Fibroblast of lung (primary cell): Measurements from ENCODE around the gene CHRNA1.

ENCODE experiments used
- EZH2 ChIP-seq: IDR thresholded peaks from 2 replicates; pipeline ENCODE4 v1.5.1; 2012; ENCODE audit warnings: low read length, control low read depth, mild to moderate bottlenecking; ENCODE audit errors: missing control alignments
- TF ChIP-seq, protein P1 (sequence below), 2 donors: IDR thresholded peaks in 1 of 2; conservative IDR thresholded peaks in 1 of 2; 1 replicate in 1 of 2; 2 replicates in 1 of 2; pipeline ENCODE4 v1.5.1; 2011 to 2012; ENCODE audit warnings: low read length in 2 of 2, control low read depth in 1 of 2, inconsistent platforms in 1 of 2, low read depth in 1 of 2, mild to moderate bottlenecking in 1 of 2

GRCh38 chr2:174711206-174711605 lies 53.1 kb downstream of the CHRNA1 start:
- TF ChIP-seq, protein P1, sequence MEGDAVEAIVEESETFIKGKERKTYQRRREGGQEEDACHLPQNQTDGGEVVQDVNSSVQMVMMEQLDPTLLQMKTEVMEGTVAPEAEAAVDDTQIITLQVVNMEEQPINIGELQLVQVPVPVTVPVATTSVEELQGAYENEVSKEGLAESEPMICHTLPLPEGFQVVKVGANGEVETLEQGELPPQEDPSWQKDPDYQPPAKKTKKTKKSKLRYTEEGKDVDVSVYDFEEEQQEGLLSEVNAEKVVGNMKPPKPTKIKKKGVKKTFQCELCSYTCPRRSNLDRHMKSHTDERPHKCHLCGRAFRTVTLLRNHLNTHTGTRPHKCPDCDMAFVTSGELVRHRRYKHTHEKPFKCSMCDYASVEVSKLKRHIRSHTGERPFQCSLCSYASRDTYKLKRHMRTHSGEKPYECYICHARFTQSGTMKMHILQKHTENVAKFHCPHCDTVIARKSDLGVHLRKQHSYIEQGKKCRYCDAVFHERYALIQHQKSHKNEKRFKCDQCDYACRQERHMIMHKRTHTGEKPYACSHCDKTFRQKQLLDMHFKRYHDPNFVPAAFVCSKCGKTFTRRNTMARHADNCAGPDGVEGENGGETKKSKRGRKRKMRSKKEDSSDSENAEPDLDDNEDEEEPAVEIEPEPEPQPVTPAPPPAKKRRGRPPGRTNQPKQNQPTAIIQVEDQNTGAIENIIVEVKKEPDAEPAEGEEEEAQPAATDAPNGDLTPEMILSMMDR (conservative IDR thresholded peaks at IDR 0.05 in 1 of 2, IDR thresholded peaks at IDR 0.05 in 1 of 2; ENCODE audit: low read depth in 1 of 2, low read length in 2 of 2) = no peak
- no peak for TF ChIP-seq EZH2
